GM20431 (cell line): ENCODE results near the gene PRTN3.

Source experiments
- in situ Hi-C: fragments of 300-500 bp; cut with MseI, MboI; formaldehyde crosslinking; loops from one replicate; pipeline ENCODE4 v1.15.0; 2020; ENCODE audit warnings: low sequenced_read_pairs; ENCODE audit not compliant: unreplicated experiment

Gene PRTN3

DNA sequence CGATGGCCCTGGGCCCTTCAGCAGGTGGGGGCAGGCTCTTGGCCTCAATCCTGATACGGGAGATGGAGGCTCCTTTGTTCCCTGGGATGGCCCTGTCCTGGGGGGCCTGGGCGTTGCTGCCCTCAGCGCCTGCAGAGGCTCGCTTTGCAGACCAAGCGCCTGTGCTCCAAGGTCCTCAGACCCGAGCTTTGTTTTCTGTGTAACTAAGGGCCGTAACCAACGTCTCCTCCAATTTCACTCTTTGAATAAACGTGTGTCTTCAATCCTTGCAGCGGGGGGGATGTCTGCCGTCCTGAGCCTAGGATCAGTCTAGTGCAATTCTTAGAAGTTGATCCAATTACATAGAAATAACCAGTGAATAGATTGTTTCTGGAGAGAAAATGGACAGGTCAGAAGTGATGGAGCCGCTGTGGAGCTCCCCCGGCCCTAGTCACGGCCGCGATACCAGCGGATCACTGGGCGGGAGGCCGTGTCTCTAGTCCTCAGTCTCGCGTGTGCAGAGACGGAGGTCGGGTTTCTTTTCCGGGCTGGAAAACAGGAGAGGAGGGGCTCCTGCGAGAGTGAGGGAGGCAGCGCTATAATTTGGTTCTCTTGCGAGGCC, 38.2 kb upstream of the PRTN3 start:
- in situ Hi-C loops, result no loop called here

- in situ Hi-C loops, result no loop called here
Observed at GRCh38 chr19:803099-803561, 37.7 kb upstream of the PRTN3 start.

- in situ Hi-C loops, result no loop called here
Observed at GRCh38 chr19:803686-804418, 36.9 kb upstream of the PRTN3 start.

GRCh38 chr19:804419-805165, 36.2 kb upstream of the PRTN3 start:
- in situ Hi-C loops, result no loop called here

DNA sequence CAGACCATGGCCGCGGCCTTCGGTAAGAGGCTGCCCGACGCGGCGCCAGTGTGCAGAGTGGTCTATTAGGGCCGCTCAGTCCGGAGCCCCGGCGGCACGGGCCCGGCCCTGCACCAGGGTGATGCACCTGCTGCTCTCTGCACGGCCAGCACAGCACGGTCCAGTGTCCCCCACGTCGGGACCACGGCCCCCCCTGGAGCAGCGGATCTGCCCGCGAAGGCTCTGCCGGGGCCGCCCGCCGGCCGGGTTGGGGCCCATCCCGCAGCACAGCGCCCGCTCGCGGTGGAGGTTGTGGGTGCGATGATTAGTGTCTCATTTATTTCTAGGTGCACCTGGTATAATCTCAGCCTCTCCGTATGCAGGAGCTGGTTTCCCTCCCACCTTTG, 35.6 kb upstream of the PRTN3 start:
- in situ Hi-C loops, result no loop called here

GRCh38 chr19:805600-806550, 34.9 kb upstream of the PRTN3 start:
- in situ Hi-C loops, result no loop called here

DNA sequence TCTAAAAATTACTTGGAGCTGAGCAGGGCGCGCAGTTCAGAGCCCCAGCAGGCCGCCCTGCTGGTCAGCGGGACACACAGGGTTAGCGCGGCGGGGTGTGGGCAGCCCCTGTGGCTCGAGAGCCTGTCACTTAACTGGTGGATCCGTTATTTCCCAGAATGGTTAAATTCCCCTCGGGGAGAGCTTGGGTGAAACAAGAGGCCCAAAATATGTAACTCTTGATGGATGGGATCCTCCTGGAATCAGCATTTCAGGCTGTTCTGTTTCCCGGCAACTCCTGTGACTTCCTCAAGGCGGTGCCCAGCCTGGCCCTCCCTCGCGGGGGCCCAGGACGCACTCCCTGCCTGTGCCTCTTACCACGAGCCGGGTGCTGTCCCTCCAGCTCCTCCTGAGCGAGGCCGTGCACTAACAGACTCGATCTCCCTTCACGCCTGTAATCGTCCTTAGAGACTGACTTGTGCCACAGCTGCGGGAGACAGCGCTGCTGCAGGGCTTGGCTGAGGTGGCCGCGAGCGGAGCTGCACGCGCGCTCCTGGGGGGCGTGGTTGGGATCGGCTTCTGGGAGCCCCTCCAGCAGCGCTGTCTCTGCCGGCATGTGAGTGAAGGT, 33.9 kb upstream of the PRTN3 start:
- in situ Hi-C loops, result no loop called here

GRCh38 chr19:807627-808422, 33.0 kb upstream of the PRTN3 start:
- in situ Hi-C loops, result no loop called here

DNA sequence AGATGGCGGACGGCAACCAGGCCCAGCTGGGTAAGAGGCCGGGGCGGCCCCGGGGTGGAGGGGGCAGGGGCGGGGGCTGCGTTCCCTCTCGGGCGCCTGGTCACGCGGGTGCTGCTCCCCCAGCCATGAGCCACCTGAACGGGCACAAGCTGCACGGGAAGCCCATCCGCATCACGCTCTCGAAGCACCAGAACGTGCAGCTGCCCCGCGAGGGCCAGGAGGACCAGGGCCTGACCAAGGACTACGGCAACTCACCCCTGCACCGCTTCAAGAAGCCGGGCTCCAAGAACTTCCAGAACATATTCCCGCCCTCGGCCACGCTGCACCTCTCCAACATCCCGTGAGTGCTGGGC, 32.4 kb upstream of the PRTN3 start:
- in situ Hi-C loops, result no loop called here

DNA sequence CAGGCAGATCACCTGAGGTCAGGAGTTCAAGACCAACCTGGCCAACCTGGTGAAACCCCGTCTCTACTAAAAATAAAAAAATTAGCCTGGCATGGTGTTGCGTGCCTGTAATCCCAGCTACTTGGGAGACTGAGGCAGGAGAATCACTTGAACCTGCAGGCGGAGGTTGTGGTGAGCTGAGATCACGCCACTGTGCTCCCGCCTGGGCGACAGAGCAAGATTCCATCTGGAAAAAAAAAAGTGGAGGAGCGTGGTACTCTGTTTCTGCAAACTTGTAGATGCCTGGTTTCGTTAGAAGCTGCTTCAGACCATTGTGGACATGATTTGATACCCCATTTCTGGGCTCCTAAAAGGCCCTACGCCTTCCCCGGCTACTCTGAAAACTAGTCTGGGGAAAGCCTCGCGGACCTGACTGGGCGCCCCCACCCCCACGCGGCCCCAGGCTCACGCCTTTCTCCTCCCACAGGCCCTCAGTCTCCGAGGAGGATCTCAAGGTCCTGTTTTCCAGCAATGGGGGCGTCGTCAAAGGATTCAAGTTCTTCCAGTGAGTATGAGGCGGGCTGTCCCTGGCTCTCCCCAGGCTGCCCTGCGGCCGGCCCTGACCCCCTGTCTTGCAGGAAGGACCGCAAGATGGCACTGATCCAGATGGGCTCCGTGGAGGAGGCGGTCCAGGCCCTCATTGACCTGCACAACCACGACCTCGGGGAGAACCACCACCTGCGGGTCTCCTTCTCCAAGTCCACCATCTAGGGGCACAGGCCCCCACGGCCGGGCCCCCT, 30.5 kb upstream of the PRTN3 start:
- in situ Hi-C loops, result no loop called here

DNA sequence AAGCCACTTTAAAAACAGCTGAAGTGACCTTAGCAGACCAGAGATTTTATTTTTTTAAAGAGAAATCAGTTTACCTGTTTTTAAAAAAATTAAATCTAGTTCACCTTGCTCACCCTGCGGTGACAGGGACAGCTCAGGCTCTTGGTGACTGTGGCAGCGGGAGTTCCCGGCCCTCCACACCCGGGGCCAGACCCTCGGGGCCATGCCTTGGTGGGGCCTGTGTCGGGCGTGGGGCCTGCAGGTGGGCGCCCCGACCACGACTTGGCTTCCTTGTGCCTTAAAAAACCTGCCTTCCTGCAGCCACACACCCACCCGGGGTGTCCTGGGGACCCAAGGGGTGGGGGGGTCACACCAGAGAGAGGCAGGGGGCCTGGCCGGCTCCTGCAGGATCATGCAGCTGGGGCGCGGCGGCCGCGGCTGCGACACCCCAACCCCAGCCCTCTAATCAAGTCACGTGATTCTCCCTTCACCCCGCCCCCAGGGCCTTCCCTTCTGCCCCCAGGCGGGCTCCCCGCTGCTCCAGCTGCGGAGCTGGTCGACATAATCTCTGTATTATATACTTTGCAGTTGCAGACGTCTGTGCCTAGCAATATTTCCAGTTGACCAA, 29.8 kb upstream of the PRTN3 start:
- in situ Hi-C loops, result no loop called here

DNA sequence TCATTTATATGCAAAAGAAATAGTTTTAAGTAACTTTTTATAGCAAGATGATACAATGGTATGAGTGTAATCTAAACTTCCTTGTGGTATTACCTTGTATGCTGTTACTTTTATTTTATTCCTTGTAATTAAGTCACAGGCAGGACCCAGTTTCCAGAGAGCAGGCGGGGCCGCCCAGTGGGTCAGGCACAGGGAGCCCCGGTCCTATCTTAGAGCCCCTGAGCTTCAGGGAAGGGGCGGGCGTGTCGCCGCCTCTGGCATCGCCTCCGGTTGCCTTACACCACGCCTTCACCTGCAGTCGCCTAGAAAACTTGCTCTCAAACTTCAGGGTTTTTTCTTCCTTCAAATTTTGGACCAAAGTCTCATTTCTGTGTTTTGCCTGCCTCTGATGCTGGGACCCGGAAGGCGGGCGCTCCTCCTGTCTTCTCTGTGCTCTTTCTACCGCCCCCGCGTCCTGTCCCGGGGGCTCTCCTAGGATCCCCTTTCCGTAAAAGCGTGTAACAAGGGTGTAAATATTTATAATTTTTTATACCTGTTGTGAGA, 29.2 kb upstream of the PRTN3 start:
- in situ Hi-C loops, result no loop called here

DNA sequence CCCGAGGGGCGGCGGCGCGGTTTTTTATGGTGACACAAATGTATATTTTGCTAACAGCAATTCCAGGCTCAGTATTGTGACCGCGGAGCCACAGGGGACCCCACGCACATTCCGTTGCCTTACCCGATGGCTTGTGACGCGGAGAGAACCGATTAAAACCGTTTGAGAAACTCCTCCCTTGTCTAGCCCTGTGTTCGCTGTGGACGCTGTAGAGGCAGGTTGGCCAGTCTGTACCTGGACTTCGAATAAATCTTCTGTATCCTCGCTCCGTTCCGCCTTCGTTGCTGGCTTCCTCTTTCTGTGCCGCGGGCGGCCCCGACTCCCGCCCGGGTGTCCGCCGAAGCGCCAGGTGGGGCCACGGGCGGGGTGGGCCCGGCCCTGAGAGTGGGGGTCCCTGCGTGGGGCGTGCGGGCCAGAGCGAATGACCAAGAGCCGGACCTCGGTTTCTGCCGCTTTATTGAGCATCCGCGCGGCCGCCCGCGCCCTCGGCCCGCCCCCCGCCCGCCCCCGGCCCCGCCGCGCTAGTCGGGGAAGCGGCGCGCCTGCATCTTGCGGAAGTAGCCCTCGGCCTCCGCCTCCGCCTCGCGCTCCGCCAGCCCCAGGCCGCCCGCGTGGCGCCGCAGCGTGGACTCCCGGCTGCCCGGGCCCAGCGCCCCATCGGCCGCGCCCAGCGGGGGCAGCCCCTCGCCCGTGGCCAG, 28.6 kb upstream of the PRTN3 start:
- in situ Hi-C loops, result no loop called here

DNA sequence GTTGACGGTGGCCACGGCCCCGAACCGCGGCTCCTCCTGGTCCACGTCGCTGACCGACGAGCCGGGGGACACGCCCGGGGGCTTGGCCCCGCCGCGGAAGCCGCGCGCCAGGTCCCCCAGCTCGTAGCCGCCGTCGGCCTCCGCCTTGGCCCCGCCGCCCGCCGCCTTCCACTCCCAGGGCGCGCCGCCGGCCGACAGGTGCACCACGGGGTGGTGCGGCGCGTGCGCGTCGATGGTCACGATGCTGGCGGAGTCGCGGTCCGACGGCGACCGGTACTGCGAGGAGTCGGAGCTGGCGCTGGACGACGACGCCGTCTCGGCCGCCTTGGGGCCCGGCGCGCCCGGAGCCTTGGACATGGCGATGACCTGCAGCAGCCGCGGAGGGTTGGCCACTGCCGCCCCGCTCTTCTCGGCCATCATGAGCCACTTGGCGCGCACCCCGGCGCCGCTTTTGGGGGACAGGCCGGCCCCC, 28.0 kb upstream of the PRTN3 start:
- in situ Hi-C loops, result no loop called here

GRCh38 chr19:813219-814151, 27.3 kb upstream of the PRTN3 start:
- in situ Hi-C loops, result no loop called here
